Activated CD4-positive, CD25-positive, alpha-beta regulatory T cell treated with anti-CD3 and anti-CD28 coated beads, Interleukin-2, amount 50 U/mL, for 72 hours (primary cell): ENCODE data around the gene F3.

Experiments used
- DNase-seq: peaks from one replicate; pipeline ENCODE4 v3.0.0; 2021

Gene F3

GRCh38 chr1:94552071-94552586, 10.6 kb upstream of the F3 start:
- no peak for DNase-seq

GRCh38 chr1:94551449-94551848, 9.9 kb upstream of the F3 start:
- no peak for DNase-seq

DNA sequence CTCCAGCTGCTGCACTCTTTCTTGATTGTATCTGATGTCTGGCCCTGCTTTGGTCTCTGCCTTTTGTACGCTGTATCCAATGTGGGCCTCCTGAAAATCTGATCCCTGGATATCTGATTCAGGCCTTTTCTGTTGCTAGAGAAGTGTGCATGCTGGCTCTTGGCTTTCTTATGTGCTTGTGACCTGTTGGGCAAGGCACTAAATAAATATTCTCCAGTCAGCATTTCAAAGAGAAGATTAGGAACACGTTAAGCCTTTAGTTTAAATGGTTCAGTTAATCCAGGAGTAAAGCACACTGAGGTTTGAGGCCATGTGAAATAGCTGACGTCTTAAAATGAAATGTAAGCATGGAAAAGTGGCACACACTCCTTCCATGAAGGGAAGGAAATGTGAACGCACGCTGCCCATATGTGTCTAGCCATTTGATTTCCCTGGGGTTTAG, 9.3 kb upstream of the F3 start:
- DNase-seq = no peak

- DNase-seq = no peak
Observed at GRCh38 chr1:94550396-94550795, 8.8 kb upstream of the F3 start.

DNA sequence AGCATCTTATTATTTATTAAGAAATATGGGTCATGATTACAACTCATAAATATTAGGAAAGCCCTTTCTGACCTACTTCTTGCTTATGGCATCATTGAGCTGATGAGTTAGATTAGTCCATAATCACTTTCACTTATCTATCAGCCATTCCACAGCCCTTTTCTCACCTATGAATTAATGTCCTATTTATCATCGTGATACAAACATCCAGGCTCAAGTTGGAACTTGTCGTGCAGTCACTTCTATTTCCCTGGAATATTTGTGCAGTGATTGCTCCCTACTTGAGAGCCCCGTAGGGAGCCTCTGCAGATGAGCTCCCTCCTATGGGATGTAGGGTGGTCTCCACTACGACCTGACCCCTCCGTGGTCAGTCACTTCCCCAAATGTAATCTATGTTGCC, 8.1 kb upstream of the F3 start:
- DNase-seq = no peak

DNA sequence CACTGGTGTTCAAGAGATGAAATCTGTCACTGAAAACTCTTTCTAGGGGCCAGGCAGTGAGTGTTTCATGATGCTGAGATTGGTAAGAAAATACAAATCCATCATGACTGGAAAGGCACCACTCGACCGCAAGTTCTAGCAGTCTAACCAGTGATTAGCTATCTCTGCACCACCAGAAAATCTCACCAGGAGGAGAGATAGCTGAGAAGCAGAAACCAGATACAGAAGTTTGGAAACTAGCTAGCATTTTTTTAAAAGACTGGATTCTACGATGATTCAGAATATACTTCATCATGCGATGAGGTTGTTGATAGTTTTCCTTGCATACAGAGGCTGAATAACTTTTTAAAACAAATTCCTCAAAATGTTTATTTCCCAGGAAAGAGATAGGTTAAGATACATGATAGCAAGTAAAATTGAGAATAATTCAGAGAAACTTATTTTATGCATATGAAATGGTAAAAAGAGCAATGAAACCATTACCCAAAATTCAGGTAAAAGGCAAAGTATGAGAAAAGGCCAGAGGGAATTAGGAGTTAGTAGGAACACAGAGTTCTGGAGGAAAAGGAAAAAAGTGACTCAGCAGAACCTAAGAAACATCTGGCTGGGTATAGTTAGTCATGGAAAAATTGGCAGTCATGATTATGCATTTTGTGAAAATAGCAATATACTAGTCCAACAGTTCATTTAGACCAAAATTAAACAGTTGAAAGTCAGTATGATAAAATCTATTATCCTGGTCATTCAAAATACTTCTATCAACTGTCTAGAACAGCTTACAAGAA, 3.3 kb upstream of the F3 start:
- DNase-seq = no peak

- DNase-seq = no peak
Observed at GRCh38 chr1:94543893-94544635, 2.5 kb upstream of the F3 start.

GRCh38 chr1:94543001-94543400, 1.4 kb upstream of the F3 start:
- no peak for DNase-seq

DNA sequence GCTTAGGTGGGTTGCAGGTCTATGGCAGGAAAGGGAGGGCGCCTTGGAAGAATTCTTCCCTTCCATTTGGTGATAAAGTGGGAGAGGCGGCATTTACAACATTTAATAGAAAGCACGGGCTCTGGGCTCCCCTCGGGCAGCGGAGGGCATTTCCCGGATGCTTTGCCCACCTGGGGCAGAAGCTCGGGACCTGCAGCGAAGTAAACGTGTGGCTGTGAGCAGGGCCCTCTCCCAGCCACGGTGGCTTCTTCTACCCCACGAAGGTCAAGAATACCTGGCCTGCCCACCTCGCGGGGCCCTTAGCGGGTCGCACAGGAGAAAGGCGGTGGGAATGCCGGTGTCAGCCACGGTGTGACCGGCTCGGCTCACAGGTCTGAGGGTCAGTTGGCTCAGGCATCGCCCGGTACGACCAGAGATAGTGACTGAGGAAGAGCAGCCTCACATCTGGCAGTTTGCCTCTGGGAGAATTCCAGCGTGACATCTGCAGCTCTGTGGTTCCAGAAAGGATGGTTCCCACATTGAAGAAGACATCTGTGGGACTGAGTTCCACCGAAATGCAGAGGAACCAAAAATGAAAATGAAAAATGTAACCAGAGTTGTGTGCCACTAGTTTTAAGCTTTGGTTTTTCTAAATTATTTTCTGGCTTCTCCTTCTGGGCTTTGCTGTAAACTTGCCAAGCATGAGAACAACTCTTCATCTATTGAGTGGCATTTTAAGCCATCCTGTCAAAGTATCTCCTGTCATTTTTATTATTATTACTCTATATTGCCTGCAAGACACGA, 720 bp upstream of the F3 start:
- DNase-seq = no peak

DNA sequence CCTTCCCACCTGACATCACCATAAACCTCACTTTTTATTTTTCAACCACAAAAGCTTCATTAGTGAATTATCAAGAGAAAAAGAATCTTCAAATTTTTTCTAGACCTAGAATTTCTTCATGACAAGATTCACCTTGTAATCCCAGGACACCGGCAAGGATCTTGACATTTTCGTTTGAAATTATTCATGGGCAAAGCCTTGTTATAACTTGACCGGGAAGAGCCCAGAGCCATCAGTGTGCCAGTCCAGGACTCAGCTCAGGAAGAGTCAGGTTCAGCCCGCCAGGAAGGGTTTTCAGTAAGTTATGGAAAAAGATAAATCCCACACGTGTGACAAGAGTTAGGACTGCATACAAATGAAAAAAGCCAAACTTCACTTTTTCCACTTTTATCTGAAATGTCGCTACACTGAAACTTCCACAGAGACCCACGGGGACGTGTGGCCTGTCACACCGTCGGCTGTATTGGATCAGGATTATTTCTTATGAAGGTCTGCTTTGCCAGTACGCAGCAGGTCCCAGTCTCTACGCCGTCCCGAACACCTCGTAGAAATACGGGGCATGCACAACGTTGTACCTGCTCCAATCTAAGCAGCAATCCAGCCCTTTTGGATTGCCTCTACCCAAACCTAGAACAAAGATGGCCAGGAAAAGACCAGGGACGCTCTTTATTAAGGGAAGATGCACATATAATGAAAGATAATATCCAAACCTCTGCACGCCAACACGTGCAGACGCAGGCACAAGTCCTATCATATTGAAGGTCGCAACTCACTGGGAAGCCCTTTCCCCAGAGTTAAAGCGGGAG, 916 bp downstream of the F3 start:
- no peak for DNase-seq

DNA sequence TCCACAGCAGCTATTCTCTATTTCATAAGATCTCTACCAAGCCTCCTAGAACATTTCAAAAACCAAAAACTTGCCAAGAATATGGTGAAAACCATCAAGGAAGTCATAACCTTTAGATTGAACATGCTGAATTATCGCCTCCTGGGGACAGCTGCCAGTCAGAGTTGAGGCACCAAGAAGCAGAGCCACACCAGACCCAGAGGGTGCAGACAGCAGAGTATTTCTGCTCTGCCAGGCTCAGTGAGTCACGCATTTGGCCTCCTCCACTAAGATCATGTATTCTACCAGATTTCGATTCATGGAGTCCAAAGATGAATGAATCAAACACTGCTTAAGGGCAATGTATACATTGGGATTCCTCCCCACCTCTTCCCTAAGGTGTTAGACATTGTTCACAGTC, 2.1 kb downstream of the F3 start:
- no peak for DNase-seq

DNA sequence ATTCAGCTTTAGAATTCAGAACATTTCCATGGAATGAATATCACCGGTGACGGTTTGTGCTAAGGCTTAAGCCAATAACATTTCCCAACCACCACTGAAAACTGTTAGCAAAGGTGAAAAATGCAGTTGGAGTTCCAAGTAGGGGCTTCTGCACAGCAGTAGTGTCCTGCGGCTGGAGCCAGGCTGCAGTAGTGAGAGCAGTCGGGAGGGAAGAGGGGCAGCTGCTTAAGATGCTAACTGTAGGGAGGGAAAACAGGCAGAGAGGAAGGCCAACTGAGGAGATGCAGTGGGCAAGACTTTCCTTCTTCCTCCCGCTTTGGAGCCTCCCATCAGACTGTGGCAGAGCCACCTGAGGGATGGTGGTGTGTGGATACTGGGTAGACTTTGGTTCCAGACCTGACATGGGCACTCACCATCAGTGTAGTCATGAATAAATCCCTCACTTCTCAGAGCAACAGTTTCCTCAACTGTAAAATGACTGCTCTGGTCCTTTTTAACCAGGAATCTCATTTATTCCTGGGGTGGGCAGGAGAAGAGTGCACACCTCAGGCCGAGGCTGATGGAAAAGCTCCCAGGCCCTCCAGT, 3.2 kb downstream of the F3 start:
- DNase-seq = no peak

- DNase-seq = no peak
Observed at GRCh38 chr1:94537254-94537653, 4.3 kb downstream of the F3 start.

DNA sequence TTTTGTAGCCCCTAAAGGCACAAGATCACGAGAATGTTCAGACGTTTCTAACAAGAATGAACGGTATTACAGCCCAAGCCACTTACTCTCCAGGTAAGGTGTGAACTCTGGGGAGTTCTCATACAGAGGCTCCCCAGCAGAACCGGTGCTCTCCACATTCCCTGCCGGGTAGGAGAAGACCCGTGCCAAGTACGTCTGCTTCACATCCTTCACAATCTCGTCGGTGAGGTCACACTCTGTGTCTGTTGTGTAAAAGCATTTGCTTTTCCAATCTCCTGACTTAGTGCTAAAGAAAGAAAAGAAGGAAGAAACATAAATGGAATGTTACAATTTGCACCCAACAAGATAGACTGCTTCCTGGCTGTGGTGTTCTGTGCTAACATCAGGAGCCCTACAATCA, 5.7 kb downstream of the F3 start:
- no peak for DNase-seq

DNA sequence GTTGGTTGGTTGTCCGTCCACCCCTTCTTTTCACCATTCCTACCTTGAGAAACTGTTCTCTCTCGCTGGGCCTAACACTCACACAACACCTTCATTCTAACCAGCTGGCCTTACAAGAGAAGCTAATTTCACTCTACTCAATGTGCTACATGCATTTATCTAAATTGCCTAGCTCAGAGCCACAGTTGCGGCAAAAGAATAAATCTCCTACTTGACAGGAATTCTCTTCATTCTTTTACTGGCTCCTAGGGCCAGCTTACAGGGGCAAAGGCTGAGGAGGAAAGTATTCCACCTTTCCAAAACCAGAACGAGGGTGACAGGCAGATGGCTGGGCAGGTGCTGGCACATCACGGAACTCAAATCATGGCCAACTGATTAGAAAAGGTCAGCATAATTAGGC, 6.5 kb downstream of the F3 start:
- DNase-seq = no peak

DNA sequence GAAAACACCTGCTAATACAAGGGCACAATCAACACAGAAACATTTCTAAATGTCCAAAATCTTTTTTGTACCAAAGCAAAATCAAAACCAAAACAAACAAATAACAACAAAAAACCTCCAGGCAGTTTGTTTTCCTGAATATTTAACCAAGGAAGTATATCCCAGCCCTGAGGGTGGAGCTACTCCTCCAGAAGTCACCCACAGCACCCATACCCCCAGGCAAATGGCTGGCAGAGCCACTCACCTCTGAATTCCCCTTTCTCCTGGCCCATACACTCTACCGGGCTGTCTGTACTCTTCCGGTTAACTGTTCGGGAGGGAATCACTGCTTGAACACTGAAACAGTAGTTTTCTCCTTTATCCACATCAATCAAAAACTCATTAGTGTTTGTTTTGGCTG, 9.5 kb downstream of the F3 start:
- no peak for DNase-seq

- no peak for DNase-seq
Observed at GRCh38 chr1:94531664-94532063, 9.9 kb downstream of the F3 start.

DNA sequence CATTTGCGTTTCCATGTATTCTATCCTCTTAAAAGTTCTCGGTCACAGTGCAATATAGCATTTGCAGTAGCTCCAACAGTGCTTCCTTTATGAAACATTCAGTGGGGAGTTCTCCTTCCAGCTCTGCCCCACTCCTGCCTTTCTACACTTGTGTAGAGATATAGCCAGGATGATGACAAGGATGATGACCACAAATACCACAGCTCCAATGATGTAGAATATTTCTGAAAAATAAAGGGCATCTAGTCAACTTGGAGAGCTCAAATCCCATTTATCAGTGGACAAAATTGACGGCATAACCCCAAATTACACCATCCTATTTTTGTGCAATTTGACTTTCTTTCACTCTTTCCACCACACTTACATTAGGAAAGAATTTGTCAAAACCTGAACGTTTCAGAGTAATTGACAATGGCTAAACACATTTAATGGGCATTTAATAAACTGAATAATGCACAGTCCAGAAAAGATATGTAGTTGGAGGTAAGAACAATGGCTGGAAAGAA, 11.1 kb downstream of the F3 start:
- DNase-seq = no peak

DNA sequence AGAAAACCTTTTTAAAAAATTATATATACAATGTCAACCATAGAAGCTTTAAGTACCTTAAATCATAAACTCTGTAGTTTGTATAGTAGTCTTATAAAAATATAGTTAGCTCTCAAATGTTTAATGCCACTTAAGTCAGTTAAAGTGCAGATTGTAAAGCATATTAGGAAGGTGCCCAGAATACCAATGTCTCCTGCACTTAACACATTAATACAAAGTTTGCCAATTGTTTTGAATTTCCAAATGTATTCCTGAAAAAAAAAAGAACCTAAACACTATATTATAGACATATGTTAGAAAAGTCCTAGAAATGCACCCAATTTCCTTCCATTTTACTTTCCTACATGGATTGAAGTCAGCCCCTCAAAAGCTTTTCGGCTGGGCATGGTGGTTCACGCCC, 12.1 kb downstream of the F3 start:
- no peak for DNase-seq

- DNase-seq = no peak
Observed at GRCh38 chr1:94528826-94529225, 12.7 kb downstream of the F3 start.

- no peak for DNase-seq
Observed at GRCh38 chr1:94528299-94528698, 13.3 kb downstream of the F3 start.

DNA sequence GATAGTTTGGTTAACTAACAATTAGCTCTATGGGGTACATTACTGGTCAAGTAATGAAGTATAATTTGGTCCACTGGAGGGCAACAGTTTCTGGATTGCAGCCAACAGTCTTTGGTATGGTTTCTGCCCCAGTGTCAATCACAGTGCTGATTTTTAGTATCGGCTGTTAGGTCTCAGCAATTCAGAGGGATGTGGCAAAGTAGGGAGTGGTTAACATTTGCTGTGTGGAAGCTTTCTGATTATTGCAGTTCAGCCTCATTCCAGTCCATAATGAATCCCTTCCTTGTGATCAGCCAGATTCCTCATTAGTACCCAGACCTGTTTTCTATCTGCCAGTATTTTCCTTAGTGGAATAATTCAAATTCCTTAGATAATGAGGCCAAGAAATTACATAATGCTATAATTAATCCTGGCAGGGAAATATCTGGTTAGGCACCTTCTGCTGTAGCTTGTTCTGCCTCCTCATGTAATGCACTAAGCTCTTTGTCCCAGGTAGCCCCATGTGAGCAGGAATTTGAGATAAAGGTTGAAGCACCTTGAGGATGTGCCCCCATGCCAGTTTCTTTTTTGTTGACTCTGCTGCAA, 14.0 kb downstream of the F3 start:
- no peak for DNase-seq
